CD14-positive monocyte (primary cell): ENCODE results near the gene MACF1. TPM values are rescaled to one million over a fixed set of nuclear protein-coding genes. Genes with fewer than 3 reads are reported as not detected.

Source experiments
- DNase-seq, 3 donors: peaks; one replicate each; pipeline ENCODE4 v3.0.0-alpha.2; 2011 to 2022
- H2AFZ ChIP-seq: 2 replicates; pipeline ENCODE4 v1.6.0; 2012; ENCODE audit warnings: mild to moderate bottlenecking, low read depth, low read length, inconsistent platforms; ENCODE audit not compliant: insufficient read depth, poor library complexity, severe bottlenecking
- H3K27ac ChIP-seq, 2 donors: 1 replicate in 1 of 2; 2 replicates in 1 of 2; pipeline ENCODE4 v1.5.1; 2012 to 2013; ENCODE audit warnings: low read length in 2 of 2, control low read depth in 1 of 2, inconsistent platforms in 1 of 2, low read depth in 1 of 2, mild to moderate bottlenecking in 1 of 2
- H3K27me3 ChIP-seq, 2 donors: one replicate each; pipeline versions ENCODE4 v1.6.0 to v1.6.1; 2011 to 2013; ENCODE audit warnings: low read length in 2 of 2; ENCODE audit not compliant: control insufficient read depth in 2 of 2, insufficient read depth in 2 of 2
- H3K36me3 ChIP-seq, 2 donors: replicated peaks in 1 of 2; 1 replicate in 1 of 2; 2 replicates in 1 of 2; pipeline versions ENCODE4 v1.5.1 to v1.6.1; 2012 to 2013; ENCODE audit warnings: low read length in 2 of 2, control low read depth in 1 of 2, inconsistent platforms in 1 of 2, mild to moderate bottlenecking in 1 of 2; ENCODE audit not compliant: insufficient read depth in 2 of 2, control insufficient read depth in 1 of 2
- H3K4me1 ChIP-seq, 2 donors: 1 replicate in 1 of 2; 2 replicates in 1 of 2; pipeline versions ENCODE4 v1.5.1 to v1.6.1; 2012 to 2013; ENCODE audit warnings: low read length in 2 of 2, control low read depth in 1 of 2, inconsistent platforms in 1 of 2, mild to moderate bottlenecking in 1 of 2, moderate library complexity in 1 of 2; ENCODE audit not compliant: insufficient read depth in 2 of 2, control insufficient read depth in 1 of 2
- H3K4me2 ChIP-seq: replicated peaks from 2 replicates; pipeline ENCODE3; 2012; ENCODE audit warnings: low read length, moderate library complexity, mild to moderate bottlenecking; ENCODE audit not compliant: poor library complexity, severe bottlenecking; ENCODE audit errors: extremely low read depth
- H3K4me3 ChIP-seq, 3 experiments: fragments of 200-600 bp in 1 of 3; sonication (generic) in 1 of 3; replicated peaks in 1 of 3; 1 replicate in 2 of 3; 2 replicates in 1 of 3; pipeline ENCODE4 v1.5.1; 2011 to 2013; ENCODE audit warnings: low read length in 3 of 3, mild to moderate bottlenecking in 3 of 3, control low read depth in 2 of 3, low read depth in 2 of 3, inconsistent platforms in 1 of 3, moderate library complexity in 1 of 3
- H3K79me2 ChIP-seq: 2 replicates; pipeline ENCODE4 v1.6.0; 2012; ENCODE audit warnings: mild to moderate bottlenecking, control low read depth, inconsistent platforms, low read length, moderate library complexity; ENCODE audit not compliant: insufficient read depth
- H3K9ac ChIP-seq: 2 replicates; pipeline ENCODE4 v1.6.0; 2017; ENCODE audit warnings: low read length, mild to moderate bottlenecking; ENCODE audit not compliant: insufficient read depth, poor library complexity, severe bottlenecking
- H3K9me3 ChIP-seq, 2 donors: replicated peaks in 1 of 2; 1 replicate in 1 of 2; 2 replicates in 1 of 2; pipeline versions ENCODE4 v1.5.1 to v1.6.1; 2012 to 2013; ENCODE audit warnings: low read length in 2 of 2, control low read depth in 1 of 2; ENCODE audit not compliant: control insufficient read depth in 1 of 2, insufficient read depth in 1 of 2
- H4K20me1 ChIP-seq: 2 replicates; pipeline ENCODE4 v1.6.0; 2012; ENCODE audit warnings: mild to moderate bottlenecking, low read length, control low read depth, moderate library complexity; ENCODE audit not compliant: insufficient read depth
- H3K27ac Mint-ChIP-seq, 7 donors: one replicate each; pipeline ENCODE4 v1.8.0; 2020; ENCODE audit warnings: mild to moderate bottlenecking in 7 of 7, mixed read lengths in 7 of 7, moderate library complexity in 6 of 7, inconsistent platforms in 2 of 7
- H3K27me3 Mint-ChIP-seq, 3 donors: one replicate each; pipeline ENCODE4 v1.8.0; 2021 to 2022; ENCODE audit warnings: low read depth in 3 of 3, mild to moderate bottlenecking in 3 of 3, mixed read lengths in 3 of 3, moderate library complexity in 3 of 3, inconsistent platforms in 1 of 3
- H3K36me3 Mint-ChIP-seq, 2 donors: one replicate each; pipeline ENCODE4 v1.8.0; 2020; ENCODE audit warnings: mixed read lengths in 2 of 2, inconsistent platforms in 1 of 2, mild to moderate bottlenecking in 1 of 2
- H3K4me1 Mint-ChIP-seq: one replicate; pipeline ENCODE4 v1.8.0; 2020; ENCODE audit warnings: mild to moderate bottlenecking, mixed read lengths
- H3K4me3 Mint-ChIP-seq, 2 donors: one replicate each; pipeline ENCODE4 v1.8.0; 2020; ENCODE audit warnings: mild to moderate bottlenecking in 2 of 2, mixed read lengths in 2 of 2, moderate library complexity in 1 of 2
- H3K9me3 Mint-ChIP-seq, 7 donors: one replicate each; pipeline ENCODE4 v1.8.0; 2020 to 2022; ENCODE audit warnings: mixed read lengths in 7 of 7, mild to moderate bottlenecking in 6 of 7, moderate library complexity in 6 of 7, inconsistent platforms in 2 of 7
- CTCF ChIP-seq: fragments of 200-600 bp; IDR thresholded peaks from one replicate; pipeline ENCODE4 v1.8.0; 2022; ENCODE audit warnings: antibody characterized with exemption, mild to moderate bottlenecking
- WGBS: methylation state at CpG from one replicate; pipeline ENCODE4 v1.1.5; 2013; ENCODE audit warnings: missing lambda C conversion rate; ENCODE audit not compliant: insufficient coverage; 5-methylcytosine and 5-hydroxymethylcytosine counted together
- intact Hi-C, 2 donors: fragments of 100-400 bp; cut with micrococcal nuclease; formaldehyde crosslinking; loops; one replicate each; pipeline versions ENCODE4 v1.15.0 to v1.15.1; 2023
- polyA plus RNA-seq, 3 donors: library from polyadenylated mRNA; depleted of rRNA in 1 of 3; unstranded in 2 of 3; stranded (reverse) in 1 of 3; fragments of 300-500 nt in 2 of 3; fragments of >200 nt in 1 of 3; fragmentation: Illumina TruSeq in 2 of 3; gene quantifications; 1 replicate in 2 of 3; 2 replicates in 1 of 3; pipeline ENCODE4 v1.2.3, GENCODE V29; 2012 to 2021

Gene MACF1
- polyA plus RNA-seq, 3 donors, result 3.4 to 36.8 (median 4.5) TPM

GRCh38 chr1:39394059-39394458 is 189.6 kb downstream of the MACF1 start:
- Histone ChIP-seq H3K27ac (no peak overlapping the region), H3K4me3 (no peak overlapping the region), H3K4me2 (no peak overlapping the region), H3K27me3 (no peaks in the 10 kb centered on the region), H3K79me2 (peaks cover 72% of the 10 kb centered on the region), H2AFZ (no peak overlapping the region), H4K20me1 (peaks cover 52% of the 10 kb centered on the region), H3K4me1 (peaks cover 27 to 43% of the 10 kb centered on the region in 2 donors), H3K9ac (no peak overlapping the region), H3K36me3 (peaks cover 18 to 35% of the 10 kb centered on the region in 2 donors), H3K9me3 (no peaks in the 10 kb centered on the region)
- no peak for DNase-seq
- no peaks in the 10 kb centered on the region for H3K27me3 Mint-ChIP-seq
- no peak for TF ChIP-seq CTCF
- peak overlapping the region in 1 of 7 donors; percentile 21 for H3K27ac Mint-ChIP-seq
- no peaks in the 10 kb centered on the region for H3K9me3 Mint-ChIP-seq
- intact Hi-C loops, result no loop called here
- H3K4me1 Mint-ChIP-seq, result peaks cover 42% of the 10 kb centered on the region
- WGBS, result 100% methylated on average over 1 of the region's 6 CpGs
- peaks cover 25 to 31% of the 10 kb centered on the region in 2 donors for H3K36me3 Mint-ChIP-seq
- no peak overlapping the region for H3K4me3 Mint-ChIP-seq

GRCh38 chr1:39394598-39394997 is 190.1 kb downstream of the MACF1 start:
- H3K79me2 ChIP-seq, result peaks cover 71% of the 10 kb centered on the region
- no peak overlapping the region for H3K9ac ChIP-seq
- no peak overlapping the region for H3K4me3 Mint-ChIP-seq
- no CpG with 5 or more reads among the region's 3 CpGs for WGBS
- peaks cover 52% of the 10 kb centered on the region for H4K20me1 ChIP-seq
- H3K4me3 ChIP-seq, result no peak overlapping the region
- H2AFZ ChIP-seq, result no peak overlapping the region
- H3K4me1 ChIP-seq, result peaks cover 32 to 49% of the 10 kb centered on the region in 2 donors
- TF ChIP-seq CTCF, result no peak
- peak overlapping the region in 1 of 2 donors; percentile 52 for H3K27ac ChIP-seq
- H3K9me3 ChIP-seq, result no peaks in the 10 kb centered on the region
- no peaks in the 10 kb centered on the region for H3K9me3 Mint-ChIP-seq
- peaks cover 47% of the 10 kb centered on the region for H3K4me1 Mint-ChIP-seq
- H3K27me3 ChIP-seq, result no peaks in the 10 kb centered on the region
- DNase-seq, result no peak
- intact Hi-C loops, result no loop called here
- H3K27ac Mint-ChIP-seq, result peak overlapping the region in 1 of 7 donors; percentile 60
- peaks cover 16 to 30% of the 10 kb centered on the region in 2 donors for H3K36me3 ChIP-seq
- H3K36me3 Mint-ChIP-seq, result peaks cover 25 to 26% of the 10 kb centered on the region in 2 donors
- H3K27me3 Mint-ChIP-seq, result no peaks in the 10 kb centered on the region
- H3K4me2 ChIP-seq, result no peak overlapping the region
